Spleen (tissue), 7 donors: ENCODE data around the gene LRP1B.

ENCODE experiments used
- CTCF ChIP-seq, 11 experiments: fragments of 200-600 bp in 7 of 11; fragments of 450-650 bp in 4 of 11; sonication (generic) in 4 of 11; IDR thresholded peaks in 8 of 11; conservative IDR thresholded peaks in 3 of 11; 1 replicate in 7 of 11; 2 replicates in 4 of 11; pipeline versions ENCODE4 v1.4.0 to v1.8.0; 2016 to 2021; ENCODE audit warnings: antibody characterized with exemption in 11 of 11, inconsistent platforms in 4 of 11, mild to moderate bottlenecking in 1 of 11
- POLR2A ChIP-seq, 3 donors: fragments of 450-650 bp; IDR thresholded peaks; one replicate each; pipeline ENCODE4 v1.5.1; 2017; ENCODE audit warnings: antibody characterized with exemption in 3 of 3, mild to moderate bottlenecking in 1 of 3
- POLR2AphosphoS5 ChIP-seq, 3 donors: sonication (generic); formaldehyde crosslinking; IDR thresholded peaks; one replicate each; pipeline ENCODE4 v1.5.1; 2017; ENCODE audit warnings: antibody characterized with exemption in 3 of 3
- donor health status: DM: no; HTN: no; CAD: no; lungs with moderate emphysema.
- donor health status: DM: no; HTN: no; CAD: no.
- donor health status: DM: no; HTN: no; CAD: no.

GRCh38 chr2:140791802-140792201, 1339.0 kb downstream of the LRP1B start:
- no peak for TF ChIP-seq CTCF (IDR thresholded peaks at IDR 0.05 in 8 of 11, conservative IDR thresholded peaks at IDR 0.05 in 3 of 11)
- no peak for TF ChIP-seq POLR2A (IDR thresholded peaks at IDR 0.05)
- no peak for TF ChIP-seq POLR2AphosphoS5 (IDR thresholded peaks at IDR 0.05)
